T-helper 2 cell treated with Interferon-gamma antibody and Interleukin-4, amounts not matched to agents 100 ng/mL and 5 ng/mL, for 36 hours (primary cell): ENCODE data around the gene FITM1. TPM values are rescaled to one million over a fixed set of nuclear protein-coding genes. Genes with fewer than 3 reads are reported as not detected.

ENCODE experiments used
- intact Hi-C: fragments of 100-400 bp; cut with micrococcal nuclease; formaldehyde crosslinking; loops from one replicate; pipeline ENCODE4 v1.15.1; 2023
- total RNA-seq: library from RNA; stranded (reverse); gene quantifications from 2 replicates; pipeline ENCODE4 v1.2.3, GENCODE V29; 2022

FITM1 gene
- total RNA-seq, 1 donor from 2014 or later = 1.1 TPM

- intact Hi-C loops = loop anchor here (2.0 to 10.0 kb wide), 4 partner anchors 35 to 559 kb away; partner anchors contain the start of gene IPO4
These were observed 14.9 kb upstream of the FITM1 start for GRCh38 chr14:24115422-24116127.

GRCh38 chr14:24116128-24116814, 14.2 kb upstream of the FITM1 start:
- intact Hi-C loops = loop anchor here (10.0 kb wide), 2 partner anchors 319 to 559 kb away; no protein-coding TSS in a partner anchor

DNA sequence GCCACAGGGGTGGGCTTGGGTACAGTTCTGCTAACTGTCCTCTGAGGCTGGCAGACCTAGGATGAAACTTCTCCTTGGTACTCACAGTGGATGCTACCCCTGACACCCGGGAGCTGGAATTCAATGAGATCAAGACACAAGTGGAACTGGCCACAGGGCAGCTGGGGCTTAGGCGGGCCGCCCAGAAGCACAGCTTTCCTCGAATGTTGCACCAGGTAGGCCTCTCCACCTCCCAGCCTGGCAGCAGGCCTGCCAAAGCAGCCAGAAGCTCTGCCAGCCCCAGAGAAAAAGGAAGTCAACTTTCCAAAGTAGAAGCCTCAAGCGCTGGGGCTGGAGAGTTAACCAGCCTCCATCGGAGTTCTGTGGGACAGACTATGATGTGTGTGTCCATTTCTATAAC, 13.3 kb upstream of the FITM1 start:
- intact Hi-C loops = loop anchor here (10.0 kb wide), 2 partner anchors 318 to 558 kb away; no protein-coding TSS in a partner anchor

GRCh38 chr14:24119691-24120090, 10.8 kb upstream of the FITM1 start:
- intact Hi-C loops = loop anchor here (10.0 kb wide), 2 partner anchors 315 to 555 kb away; no protein-coding TSS in a partner anchor

DNA sequence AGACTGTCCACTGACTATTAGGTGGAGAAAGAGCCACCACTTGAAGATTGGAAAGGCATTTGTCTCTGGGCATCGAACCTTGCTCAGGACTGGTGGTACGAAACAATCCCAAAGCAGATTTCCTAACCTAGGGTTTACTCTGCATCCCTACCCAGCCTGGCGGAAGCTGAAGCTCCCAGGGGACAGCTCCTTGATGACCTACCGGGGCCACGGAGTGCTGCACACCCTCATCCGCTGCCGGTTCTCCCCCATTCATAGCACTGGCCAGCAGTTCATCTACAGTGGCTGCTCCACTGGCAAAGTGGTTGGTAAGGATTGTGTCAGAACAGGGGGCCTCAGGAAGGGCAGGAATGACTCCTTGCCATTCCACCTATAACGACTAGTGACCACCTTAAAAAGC, 9.2 kb upstream of the FITM1 start:
- intact Hi-C loops = no loop called here

DNA sequence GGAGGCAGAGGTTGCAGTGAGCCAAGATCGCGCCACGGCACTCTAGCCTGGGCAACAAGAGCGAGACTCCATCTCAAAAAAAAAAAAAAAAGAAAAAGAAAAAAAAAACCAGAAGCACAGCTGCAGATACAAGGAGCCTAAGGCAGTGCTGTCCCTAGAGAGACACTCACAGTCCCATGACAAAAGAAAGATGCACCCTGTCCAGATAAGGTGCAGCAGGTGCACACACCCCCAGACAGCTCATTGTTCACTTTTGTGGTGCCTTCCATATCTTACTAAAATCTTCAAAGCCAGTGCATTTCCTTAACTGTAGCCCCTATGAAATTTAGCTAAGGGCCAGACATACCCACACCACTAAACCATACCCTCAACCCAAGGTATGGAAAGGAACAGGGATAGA, 8.0 kb upstream of the FITM1 start:
- intact Hi-C loops = no loop called here

- intact Hi-C loops = no loop called here
These were observed 7.6 kb upstream of the FITM1 start for GRCh38 chr14:24122898-24123297.

GRCh38 chr14:24123424-24124417, 6.7 kb upstream of the FITM1 start:
- intact Hi-C loops = no loop called here

- intact Hi-C loops = no loop called here
These were observed 3.5 kb upstream of the FITM1 start for GRCh38 chr14:24126939-24127338.

DNA sequence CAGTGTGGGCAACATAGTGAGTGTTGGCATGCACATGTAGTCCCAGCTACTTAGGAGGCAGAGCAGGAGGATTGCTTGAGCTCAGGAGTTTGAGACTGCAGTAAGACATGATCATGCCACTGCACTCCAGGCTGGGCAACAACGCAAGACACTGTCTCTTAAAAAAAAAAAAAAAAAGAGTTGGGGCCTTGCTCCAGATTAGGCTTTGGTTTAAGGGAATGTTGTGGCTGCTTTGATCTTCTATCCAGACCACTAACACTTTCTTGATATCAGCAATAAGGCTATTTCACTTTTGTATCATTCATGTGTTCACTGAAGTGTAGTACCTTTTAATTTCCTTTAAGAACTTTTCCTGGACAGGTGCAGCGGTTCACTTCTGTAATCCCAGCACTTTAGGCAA, 2.8 kb upstream of the FITM1 start:
- intact Hi-C loops = no loop called here

DNA sequence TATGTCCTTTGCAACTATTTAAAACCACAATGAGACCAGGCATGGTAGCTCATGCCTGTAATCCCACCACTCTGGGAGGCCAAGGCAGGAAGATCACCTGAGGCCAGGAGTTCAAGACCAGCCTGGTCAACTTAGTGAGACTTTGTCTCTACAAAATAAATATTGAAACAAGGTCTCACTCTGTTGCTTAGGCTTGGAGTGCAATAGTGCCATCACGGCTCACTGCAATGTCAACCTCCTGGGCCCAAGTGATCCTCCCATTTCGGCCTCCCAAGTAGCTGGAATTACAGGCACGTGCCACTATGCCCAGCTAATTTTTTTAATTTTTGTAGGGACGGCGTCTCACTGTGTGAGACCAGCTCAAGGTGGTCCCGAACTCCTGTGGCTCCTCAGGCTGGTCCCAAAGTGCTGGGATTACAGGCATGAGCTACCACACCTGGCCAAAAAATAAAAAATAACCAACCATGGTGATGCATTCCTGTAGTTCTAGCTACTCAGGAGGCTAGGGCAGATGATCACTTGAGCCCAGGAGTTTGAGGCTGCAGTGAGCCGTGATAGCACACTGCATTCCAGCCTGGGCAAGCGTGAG, 955 bp upstream of the FITM1 start:
- intact Hi-C loops = no loop called here

- intact Hi-C loops = no loop called here
These were observed 474 bp downstream of the FITM1 start for GRCh38 chr14:24130717-24131548.

DNA sequence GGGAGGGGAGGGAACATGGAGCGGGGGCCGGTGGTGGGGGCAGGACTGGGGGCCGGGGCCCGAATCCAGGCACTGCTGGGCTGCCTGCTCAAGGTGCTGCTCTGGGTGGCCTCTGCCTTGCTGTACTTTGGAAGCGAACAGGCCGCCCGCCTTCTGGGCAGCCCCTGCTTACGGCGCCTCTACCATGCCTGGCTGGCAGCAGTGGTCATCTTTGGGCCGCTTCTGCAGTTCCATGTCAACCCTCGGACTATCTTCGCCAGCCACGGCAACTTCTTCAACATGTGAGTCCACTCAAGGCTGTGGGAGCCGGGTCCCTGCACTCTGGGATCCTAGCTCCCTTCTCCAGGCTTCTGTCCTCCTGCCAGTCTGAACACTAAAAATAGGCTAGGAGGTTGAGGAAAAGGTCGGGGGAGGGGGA, 1.1 kb downstream of the FITM1 start:
- intact Hi-C loops = no loop called here

DNA sequence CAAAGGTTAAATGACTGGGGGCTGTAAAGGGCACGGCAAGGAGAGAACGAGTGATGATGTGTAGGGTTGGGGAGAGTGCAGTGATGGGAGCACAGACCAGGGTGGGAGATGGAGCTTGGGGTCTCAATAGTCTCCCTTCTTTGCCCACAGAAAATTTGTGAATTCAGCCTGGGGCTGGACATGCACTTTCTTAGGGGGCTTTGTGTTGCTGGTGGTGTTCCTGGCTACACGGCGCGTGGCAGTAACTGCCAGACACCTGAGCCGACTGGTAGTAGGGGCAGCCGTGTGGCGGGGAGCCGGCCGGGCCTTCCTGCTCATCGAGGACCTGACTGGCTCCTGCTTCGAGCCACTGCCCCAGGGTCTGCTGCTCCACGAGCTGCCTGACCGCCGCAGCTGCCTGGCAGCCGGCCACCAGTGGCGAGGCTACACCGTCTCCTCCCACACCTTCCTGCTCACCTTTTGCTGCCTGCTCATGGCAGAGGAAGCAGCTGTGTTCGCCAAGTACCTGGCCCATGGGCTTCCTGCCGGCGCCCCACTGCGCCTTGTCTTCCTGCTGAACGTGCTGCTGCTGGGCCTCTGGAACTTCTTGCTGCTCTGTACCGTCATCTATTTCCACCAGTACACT, 1.7 kb downstream of the FITM1 start:
- intact Hi-C loops = no loop called here

DNA sequence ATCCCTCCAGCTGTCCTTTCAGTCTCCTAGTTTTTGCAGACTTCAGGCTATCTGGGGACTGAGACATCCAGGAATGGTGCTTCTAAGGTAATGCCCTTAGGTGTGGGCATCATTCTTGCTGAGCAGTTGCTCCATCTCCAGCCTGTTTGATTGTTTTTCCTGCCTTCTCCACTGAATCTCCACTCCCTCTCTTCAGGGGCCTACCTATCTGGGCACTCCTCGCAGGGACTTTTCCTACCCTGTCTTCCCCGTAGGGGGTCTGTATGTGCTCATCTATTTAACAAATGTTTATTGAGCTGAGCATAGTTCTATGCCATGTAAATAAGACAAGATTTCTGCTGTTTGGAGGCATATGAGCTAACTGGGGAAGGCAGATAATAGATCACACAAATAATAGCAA, 2.5 kb downstream of the FITM1 start:
- intact Hi-C loops = no loop called here

DNA sequence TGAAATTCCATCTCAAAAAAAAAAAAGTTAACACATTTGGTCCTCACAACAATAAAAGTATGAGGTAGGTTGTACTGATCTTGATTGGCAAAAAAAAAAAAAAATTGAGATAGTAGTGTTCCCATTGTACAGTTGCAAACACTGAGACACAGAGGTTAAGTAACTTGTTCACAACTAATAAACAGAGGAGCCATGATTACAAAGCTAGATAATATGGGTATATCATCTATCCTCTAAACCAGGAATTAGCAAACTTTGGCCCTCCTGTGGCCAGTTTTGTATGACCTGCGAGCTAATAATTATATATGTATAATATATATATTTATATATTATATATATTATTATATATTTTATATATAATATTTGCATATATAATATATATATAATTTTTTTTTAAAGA, 3.3 kb downstream of the FITM1 start:
- intact Hi-C loops = no loop called here

DNA sequence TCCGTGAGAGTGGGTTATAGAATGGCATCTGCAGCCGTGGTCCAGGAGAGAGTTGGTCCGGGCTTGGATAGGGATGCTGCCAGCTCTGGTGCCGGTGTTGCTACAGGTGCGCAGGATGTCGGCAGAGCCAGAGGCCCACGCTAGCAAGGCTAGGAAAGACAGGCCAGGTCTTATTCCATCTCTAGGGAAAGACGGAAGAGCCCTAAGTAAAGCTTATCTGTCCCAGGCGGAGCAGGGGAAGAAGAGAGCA, 5.0 kb downstream of the FITM1 start:
- intact Hi-C loops = no loop called here

DNA sequence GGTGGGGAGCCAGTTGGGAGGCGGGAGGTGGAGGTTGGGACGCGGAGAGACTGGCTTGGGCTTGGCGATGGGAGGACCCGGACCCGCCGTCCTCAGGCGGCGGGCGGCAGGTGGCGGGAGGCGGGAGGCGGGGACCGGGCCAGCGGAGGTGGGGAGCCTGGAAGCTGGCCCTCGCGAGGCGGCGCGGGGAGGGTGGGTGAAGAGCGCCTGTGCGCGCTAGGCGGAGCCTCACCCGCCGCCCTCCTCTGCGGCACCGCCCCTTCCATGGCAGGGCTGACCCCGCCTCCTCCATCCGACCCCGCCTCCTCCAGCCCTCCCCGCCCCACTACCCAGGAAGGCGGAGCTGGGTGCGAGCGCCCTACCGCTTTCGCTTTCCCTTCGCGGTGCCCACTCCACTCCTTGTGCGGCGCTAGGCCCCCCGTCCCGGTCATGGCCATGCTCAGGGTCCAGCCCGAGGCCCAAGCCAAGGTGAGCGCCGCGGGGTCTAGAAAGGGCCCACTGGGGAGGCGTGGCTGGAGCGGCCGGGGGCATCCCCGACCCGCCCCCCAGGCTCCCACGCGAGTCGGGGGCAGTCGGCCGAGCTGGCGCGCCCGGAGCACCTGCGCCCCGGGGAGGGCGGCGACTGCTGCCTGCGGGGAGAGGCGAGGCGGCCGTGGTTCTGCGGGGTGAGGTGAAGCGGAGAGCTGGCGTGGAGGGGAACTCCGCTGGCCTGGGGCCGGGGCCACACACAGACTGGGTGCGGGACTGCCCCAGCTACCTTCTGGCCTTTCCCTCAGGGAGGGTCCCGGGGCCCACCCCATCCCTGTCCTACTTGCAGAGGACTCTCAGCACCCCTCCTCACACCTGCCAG, 5.6 kb downstream of the FITM1 start, which contains the start of gene PSME1:
Gene PSME1 (plus strand): TSS at position 361 of the 850 bp plus-strand sequence. CDS start 69 bp downstream, at position 430.
- intact Hi-C loops = loop anchor here (1.0 kb wide), 3 partner anchors 11 to 25 kb away; partner anchors contain the start of genes DCAF11, IRF9, NRL and RNF31
